Measurements from ENCODE around the gene BICDL2. TPM values are rescaled to one million over a fixed set of nuclear protein-coding genes. Genes with fewer than 3 reads are reported as not detected.
"Not testable (repeated sequence)": the region's sequence is repeated elsewhere in the genome, so short reads cannot be mapped to it uniquely, and the experiment has no call there.

BICDL2 gene
- total RNA-seq, 1 donor from 2014 or later: 0.05 TPM

DNA sequence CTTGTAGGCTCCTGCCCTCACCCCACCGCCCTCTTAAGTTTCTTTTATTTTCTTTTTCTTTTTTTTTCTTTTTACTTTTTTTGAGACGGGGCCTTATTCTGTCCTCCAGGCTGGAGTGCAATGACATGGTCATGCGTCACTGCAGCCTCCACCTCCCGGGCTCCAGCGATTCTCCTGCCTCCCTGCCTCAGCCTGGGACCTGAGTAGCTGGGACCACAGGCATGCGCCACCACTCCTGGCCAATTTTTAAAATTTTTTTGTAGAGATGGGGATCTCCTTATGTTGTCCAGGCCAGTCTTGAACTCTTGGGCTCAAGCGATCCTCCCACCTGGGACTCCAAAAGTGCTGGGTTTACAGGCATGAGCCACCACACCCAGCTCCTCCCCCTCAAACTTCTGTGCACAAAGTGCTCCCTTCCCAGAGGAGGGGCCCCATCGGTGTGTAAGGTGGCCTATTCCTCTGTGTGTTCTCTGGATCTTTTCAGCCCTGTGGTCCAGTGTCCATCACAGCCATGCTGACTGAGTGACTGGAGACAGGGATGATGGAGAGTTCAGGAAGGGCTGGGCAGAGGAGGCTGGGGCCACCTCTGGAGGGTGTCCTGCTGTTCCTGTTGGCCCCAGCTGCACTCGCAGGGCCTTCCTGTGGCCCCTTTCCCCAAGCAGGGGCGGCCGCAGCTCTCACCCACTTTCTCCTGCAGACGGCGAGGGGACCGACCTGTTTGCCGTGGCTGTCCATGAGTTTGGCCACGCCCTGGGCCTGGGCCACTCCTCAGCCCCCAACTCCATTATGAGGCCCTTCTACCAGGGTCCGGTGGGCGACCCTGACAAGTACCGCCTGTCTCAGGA, 19.8 kb upstream of the BICDL2 start:
- intact Hi-C loops (cut with micrococcal nuclease): loop anchor here (10.0 kb wide), 1 partner anchor 68 kb away; no protein-coding TSS in a partner anchor
- peaks cover 32% of the 10 kb centered on the region for H3K4me1 ChIP-seq
- H3K9me3 ChIP-seq (replicated peaks): no peaks in the 10 kb centered on the region
- DNase-seq: no peak
- H3K4me3 ChIP-seq: no peak overlapping the region
- no peaks in the 10 kb centered on the region for H3K27me3 ChIP-seq (ENCODE audit: low read depth)
- H3K27ac ChIP-seq (replicated peaks): no peak overlapping the region
- TF ChIP-seq, protein P1, sequence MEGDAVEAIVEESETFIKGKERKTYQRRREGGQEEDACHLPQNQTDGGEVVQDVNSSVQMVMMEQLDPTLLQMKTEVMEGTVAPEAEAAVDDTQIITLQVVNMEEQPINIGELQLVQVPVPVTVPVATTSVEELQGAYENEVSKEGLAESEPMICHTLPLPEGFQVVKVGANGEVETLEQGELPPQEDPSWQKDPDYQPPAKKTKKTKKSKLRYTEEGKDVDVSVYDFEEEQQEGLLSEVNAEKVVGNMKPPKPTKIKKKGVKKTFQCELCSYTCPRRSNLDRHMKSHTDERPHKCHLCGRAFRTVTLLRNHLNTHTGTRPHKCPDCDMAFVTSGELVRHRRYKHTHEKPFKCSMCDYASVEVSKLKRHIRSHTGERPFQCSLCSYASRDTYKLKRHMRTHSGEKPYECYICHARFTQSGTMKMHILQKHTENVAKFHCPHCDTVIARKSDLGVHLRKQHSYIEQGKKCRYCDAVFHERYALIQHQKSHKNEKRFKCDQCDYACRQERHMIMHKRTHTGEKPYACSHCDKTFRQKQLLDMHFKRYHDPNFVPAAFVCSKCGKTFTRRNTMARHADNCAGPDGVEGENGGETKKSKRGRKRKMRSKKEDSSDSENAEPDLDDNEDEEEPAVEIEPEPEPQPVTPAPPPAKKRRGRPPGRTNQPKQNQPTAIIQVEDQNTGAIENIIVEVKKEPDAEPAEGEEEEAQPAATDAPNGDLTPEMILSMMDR (IDR thresholded peaks at IDR 0.05; ENCODE audit: borderline replicate concordance): no peak
- no peaks in the 10 kb centered on the region for H3K36me3 ChIP-seq

DNA sequence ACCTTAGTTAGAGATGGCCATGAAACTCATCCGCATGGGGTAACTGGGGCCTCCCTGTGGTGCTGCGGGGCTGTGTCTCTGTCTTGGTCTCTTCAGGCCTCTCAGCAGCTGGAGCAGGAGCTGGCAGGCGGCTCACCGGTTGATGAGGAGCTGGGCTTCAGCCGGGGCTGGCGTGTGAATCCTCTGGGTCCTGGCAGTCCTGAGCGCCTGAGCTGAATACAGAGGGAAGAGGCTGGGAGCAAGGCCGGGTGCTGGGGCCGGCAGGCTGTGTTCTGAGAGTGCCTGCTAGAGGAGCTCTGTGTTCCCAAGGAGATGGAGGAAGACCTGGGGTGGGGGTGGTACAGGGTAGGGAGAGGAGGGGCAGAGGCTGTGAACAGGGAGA, 19.0 kb upstream of the BICDL2 start:
- peaks cover 30% of the 10 kb centered on the region for H3K4me1 ChIP-seq
- H3K27me3 ChIP-seq (ENCODE audit: low read depth); H3K9me3 ChIP-seq (replicated peaks); H3K4me3 ChIP-seq; H3K36me3 ChIP-seq; DNase-seq; H3K27ac ChIP-seq (replicated peaks): not testable (repeated sequence)
- intact Hi-C loops (cut with micrococcal nuclease): loop anchor here (10.0 kb wide), 1 partner anchor 69 kb away; no protein-coding TSS in a partner anchor

DNA sequence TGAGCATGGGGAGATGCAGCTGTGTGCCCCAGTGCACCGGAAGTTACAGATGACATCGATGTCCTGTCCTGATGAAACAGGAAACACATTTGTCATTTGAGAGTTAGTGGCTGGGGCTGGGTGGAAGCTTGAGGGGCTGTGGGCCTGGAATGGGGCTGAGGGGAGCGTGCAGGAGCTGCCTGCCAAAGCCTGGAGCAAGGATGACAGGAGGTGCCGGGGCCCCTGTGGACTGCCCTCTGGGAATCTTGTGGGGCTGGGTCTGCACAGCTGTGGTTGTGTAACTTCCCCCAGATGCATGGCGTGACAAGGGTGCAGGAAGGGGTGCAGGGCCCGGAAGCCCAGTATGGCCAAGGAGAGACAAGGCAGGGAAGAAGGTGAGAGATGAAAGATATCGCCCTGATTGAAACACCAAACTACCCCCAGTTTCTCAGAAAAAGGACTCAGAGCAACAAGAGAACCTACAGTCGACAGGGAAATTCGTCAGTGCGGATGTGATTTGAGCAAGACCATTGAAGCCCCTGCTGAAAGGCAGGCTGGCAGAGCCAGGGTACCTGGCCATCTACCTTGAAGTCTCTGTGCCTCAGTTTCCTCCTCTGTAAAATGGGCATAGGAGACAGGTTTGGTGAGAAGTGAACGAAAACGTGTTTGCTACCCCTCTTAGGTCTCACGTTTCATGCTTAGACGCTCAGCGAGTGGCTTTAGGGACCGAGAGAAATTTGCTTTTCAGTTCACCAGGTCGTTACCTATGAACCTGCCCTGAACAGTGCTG, 18.4 kb upstream of the BICDL2 start:
- TF ChIP-seq, protein P1 (IDR thresholded peaks at IDR 0.05; ENCODE audit: borderline replicate concordance): no peak
- H3K36me3 ChIP-seq: no peaks in the 10 kb centered on the region
- H3K4me3 ChIP-seq: no peak overlapping the region
- intact Hi-C loops (cut with micrococcal nuclease): loop anchor here (10.0 kb wide), 1 partner anchor 70 kb away; no protein-coding TSS in a partner anchor
- no peak overlapping the region for H3K27ac ChIP-seq (replicated peaks)
- H3K27me3 ChIP-seq (ENCODE audit: low read depth): peaks cover 6% of the 10 kb centered on the region
- no peaks in the 10 kb centered on the region for H3K9me3 ChIP-seq (replicated peaks)
- peaks cover 24% of the 10 kb centered on the region for H3K4me1 ChIP-seq
- no peak for DNase-seq

DNA sequence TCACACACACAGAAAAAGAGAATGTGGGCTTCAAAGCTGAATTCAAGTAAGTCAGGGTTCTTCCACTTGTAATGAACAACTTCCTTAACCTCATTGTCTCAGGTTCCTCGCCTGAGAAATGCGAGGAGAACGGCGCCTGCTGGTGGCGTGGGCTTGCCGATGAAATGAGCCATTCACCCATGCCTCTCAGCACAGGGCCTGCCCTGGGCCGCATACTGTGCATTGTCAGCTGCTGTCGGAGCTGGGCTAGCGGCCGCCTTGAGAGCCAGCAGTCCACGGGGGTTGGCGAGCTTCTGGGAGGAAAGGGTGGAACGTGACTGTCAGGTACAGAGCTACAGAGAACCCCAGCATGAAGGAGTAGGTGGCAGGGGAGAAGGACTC, 16.6 kb upstream of the BICDL2 start:
- not testable (repeated sequence) for H3K27ac ChIP-seq (replicated peaks); H3K36me3 ChIP-seq; H3K4me3 ChIP-seq; H3K9me3 ChIP-seq (replicated peaks); DNase-seq; H3K4me1 ChIP-seq
- intact Hi-C loops (cut with micrococcal nuclease): loop anchor here (10.0 kb wide), 1 partner anchor 71 kb away; no protein-coding TSS in a partner anchor
- peaks cover 24% of the 10 kb centered on the region for H3K27me3 ChIP-seq (ENCODE audit: low read depth)

DNA sequence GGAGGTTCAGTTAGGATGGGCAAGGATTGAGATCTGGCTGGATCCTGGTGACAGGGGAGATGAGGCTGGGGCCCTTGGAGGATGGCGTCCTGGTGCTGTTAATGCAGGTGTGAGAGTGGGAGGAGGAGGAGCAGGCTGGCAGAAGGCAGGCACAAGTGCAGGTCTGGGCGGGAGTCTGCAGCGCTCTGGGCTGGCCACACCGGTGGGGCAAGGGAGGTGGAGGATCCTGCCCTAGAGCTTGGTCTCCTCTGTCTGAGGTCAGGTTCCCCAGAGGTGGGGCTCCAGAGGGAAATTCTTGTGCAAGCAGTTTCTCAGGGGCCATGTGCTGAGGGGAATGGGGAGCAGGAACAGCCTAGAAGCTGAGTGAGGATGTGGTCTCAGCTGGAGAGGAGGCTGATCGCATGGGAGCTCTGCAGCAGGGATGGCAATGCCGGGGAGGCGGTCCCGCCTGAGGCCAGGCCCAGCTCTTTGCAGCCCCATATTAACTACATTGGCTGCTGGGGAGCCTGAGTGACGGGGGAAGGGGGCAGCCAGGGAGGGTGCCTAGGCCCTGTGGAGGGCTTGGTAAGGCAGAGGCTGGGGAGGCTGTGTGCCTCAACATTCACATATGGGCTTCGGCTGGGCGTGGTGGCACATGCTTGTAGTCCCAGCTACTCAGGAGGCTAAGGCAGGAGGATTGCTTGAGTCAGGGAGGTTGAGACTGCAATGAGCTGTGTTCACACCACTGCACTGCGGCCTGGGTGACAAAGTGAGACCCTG, 16.0 kb upstream of the BICDL2 start:
- H3K9me3 ChIP-seq (replicated peaks); DNase-seq; H3K4me1 ChIP-seq; H3K4me3 ChIP-seq; H3K36me3 ChIP-seq; H3K27ac ChIP-seq (replicated peaks): not testable (repeated sequence)
- intact Hi-C loops (cut with micrococcal nuclease): loop anchor here (10.0 kb wide), 1 partner anchor 72 kb away; no protein-coding TSS in a partner anchor
- peaks cover 30% of the 10 kb centered on the region for H3K27me3 ChIP-seq (ENCODE audit: low read depth)

DNA sequence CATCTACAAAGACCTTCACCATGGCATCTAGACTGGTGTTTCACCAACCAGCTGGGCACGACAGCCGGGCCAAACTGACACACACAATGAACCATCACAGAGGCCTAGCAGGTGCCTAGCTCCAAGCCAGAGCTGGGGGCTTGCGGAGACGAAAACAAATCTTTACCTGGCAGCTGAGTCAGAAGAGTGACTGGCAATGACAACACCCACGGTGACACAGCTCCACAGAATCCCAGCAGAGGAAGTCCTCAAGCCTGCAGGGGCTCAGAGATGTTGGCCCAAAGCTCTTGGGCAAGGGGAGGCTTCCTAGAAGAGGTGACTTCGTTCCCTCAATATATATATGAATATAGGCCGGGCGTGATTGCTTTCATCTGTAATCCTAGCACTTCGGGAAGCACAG, 14.8 kb upstream of the BICDL2 start:
- Histone ChIP-seq H3K27me3 (ENCODE audit: low read depth) (peaks cover 43% of the 10 kb centered on the region), H3K4me1 (peaks cover 6% of the 10 kb centered on the region), H3K27ac (replicated peaks) (no peak overlapping the region), H3K36me3 (no peaks in the 10 kb centered on the region), H3K9me3 (replicated peaks) (no peaks in the 10 kb centered on the region), H3K4me3 (no peak overlapping the region)
- TF ChIP-seq, protein P1 (IDR thresholded peaks at IDR 0.05; ENCODE audit: borderline replicate concordance): no peak
- intact Hi-C loops (cut with micrococcal nuclease): loop anchor here (10.0 kb wide), 1 partner anchor 73 kb away; no protein-coding TSS in a partner anchor
- DNase-seq: no peak
